Fibroblast of lung (primary cell): ENCODE results near the gene PTGDS. TPM values are rescaled to one million over a fixed set of nuclear protein-coding genes. Genes with fewer than 3 reads are reported as not detected.

Experiments used
- DNase-seq, 2 donors: peaks; one replicate each; pipeline versions ENCODE4 v3.0.0 to v3.0.0-alpha.2; 2010; ENCODE audit warnings: low read depth in 2 of 2
- H2AFZ ChIP-seq: 2 replicates; pipeline ENCODE4 v1.5.1; 2012; ENCODE audit warnings: low read length, control low read depth, inconsistent platforms
- H3K27ac ChIP-seq: 2 replicates; pipeline ENCODE4 v1.5.1; 2011; ENCODE audit warnings: low read length, control low read depth; ENCODE audit not compliant: insufficient read depth
- H3K27me3 ChIP-seq: 2 replicates; pipeline ENCODE4 v1.5.1; 2011; ENCODE audit warnings: mild to moderate bottlenecking, low read length; ENCODE audit not compliant: control insufficient read depth, insufficient read depth
- H3K36me3 ChIP-seq: 2 replicates; pipeline ENCODE4 v1.5.1; 2011; ENCODE audit warnings: low read length; ENCODE audit not compliant: control insufficient read depth, insufficient read depth
- H3K4me1 ChIP-seq: 2 replicates; pipeline ENCODE4 v1.5.1; 2011; ENCODE audit warnings: low read length; ENCODE audit not compliant: control insufficient read depth, insufficient read depth; ENCODE audit errors: extremely low read depth
- H3K4me2 ChIP-seq: 2 replicates; pipeline ENCODE4 v1.5.1; 2011; ENCODE audit warnings: low read length, control low read depth; ENCODE audit not compliant: insufficient read depth; ENCODE audit errors: extremely low read depth
- H3K4me3 ChIP-seq, 4 experiments: fragments of 200-600 bp in 1 of 4; sonication (generic) in 1 of 4; replicated peaks in 1 of 4; 2 replicates each; pipeline ENCODE4 v1.5.1; 2011 to 2016; ENCODE audit warnings: low read length in 4 of 4, low read depth in 3 of 4, mild to moderate bottlenecking in 3 of 4, control low read depth in 2 of 4, inconsistent platforms in 1 of 4, mixed read lengths in 1 of 4; ENCODE audit not compliant: insufficient read depth in 1 of 4; ENCODE audit errors: control extremely low read depth in 1 of 4
- H3K79me2 ChIP-seq: 2 replicates; pipeline ENCODE4 v1.5.1; 2012; ENCODE audit warnings: mild to moderate bottlenecking, low read length, inconsistent platforms; ENCODE audit not compliant: control insufficient read depth, insufficient read depth
- H3K9ac ChIP-seq: 2 replicates; pipeline ENCODE4 v1.5.1; 2011; ENCODE audit warnings: mild to moderate bottlenecking, low read length, control low read depth; ENCODE audit not compliant: insufficient read depth
- H3K9me3 ChIP-seq: 2 replicates; pipeline ENCODE4 v1.5.1; 2012; ENCODE audit warnings: low read depth, low read length; ENCODE audit not compliant: control insufficient read depth, insufficient read depth
- H4K20me1 ChIP-seq: 2 replicates; pipeline ENCODE4 v1.5.1; 2011; ENCODE audit warnings: low read length; ENCODE audit not compliant: control insufficient read depth, insufficient read depth; ENCODE audit errors: extremely low read depth
- EZH2 ChIP-seq: IDR thresholded peaks from 2 replicates; pipeline ENCODE4 v1.5.1; 2012; ENCODE audit warnings: low read length, control low read depth, mild to moderate bottlenecking; ENCODE audit errors: missing control alignments
- polyA plus RNA-seq, 2 donors: library from polyadenylated mRNA; depleted of rRNA in 1 of 2; stranded (reverse) in 1 of 2; unstranded in 1 of 2; fragments of >200 nt; gene quantifications; 2 replicates each; pipeline ENCODE4 v1.2.1, GENCODE V29; 2011 to 2012; ENCODE audit warnings: missing spikeins in 1 of 2
- total RNA-seq: library from RNA; depleted of rRNA; stranded (reverse); fragments of >200 nt; gene quantifications from 2 replicates; pipeline ENCODE4 v1.2.1, GENCODE V29; 2014
- TF ChIP-seq, protein P1 (sequence below), 2 donors: IDR thresholded peaks in 1 of 2; conservative IDR thresholded peaks in 1 of 2; 1 replicate in 1 of 2; 2 replicates in 1 of 2; pipeline ENCODE4 v1.5.1; 2011 to 2012; ENCODE audit warnings: low read length in 2 of 2, control low read depth in 1 of 2, inconsistent platforms in 1 of 2, low read depth in 1 of 2, mild to moderate bottlenecking in 1 of 2

PTGDS gene
- total and polyA plus RNA-seq, 2 donors (not counting 1 experiment from before 2014, with no cell fraction given): 4.9 to 90.3 TPM

DNA sequence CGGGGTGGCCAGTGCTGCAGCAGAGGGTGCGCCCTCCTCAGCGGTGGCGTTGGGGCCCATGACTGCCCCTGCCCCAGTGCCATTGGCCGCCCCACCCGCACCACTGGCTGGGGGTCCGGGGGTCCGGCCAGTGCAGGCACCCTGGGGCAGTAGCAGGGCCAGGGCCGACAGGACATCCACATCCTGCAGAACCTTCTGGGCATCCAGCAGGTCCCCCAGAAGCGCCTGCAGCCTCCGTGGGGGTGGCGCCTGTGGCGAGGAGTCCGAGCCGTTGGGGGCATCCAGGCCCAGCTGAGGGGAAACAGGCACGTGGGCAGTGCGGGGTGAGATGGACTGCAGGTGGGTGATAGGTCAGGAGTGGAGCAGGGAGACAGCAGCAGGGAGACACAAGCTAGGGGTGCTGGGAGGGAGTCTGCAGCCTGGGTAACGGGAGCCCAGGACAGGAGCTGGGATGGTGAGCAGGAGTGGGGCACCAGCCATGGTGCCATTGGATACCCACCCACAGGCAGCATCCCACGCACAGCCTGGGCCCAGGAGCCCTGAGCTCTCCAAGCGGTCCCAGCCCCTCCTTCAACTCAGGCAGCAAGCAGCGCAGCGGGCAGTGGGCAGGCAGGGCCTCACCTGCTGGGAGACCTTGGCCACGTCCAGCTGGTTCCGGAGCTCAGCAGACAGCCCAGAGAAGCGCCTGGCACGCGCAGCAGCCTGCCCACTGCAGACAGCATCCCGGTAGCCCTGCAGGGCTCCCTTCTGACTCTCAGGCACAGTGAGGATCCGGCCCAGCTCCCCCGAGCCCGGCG lies 43.7 kb downstream of the PTGDS start:
- TF ChIP-seq, protein P1, sequence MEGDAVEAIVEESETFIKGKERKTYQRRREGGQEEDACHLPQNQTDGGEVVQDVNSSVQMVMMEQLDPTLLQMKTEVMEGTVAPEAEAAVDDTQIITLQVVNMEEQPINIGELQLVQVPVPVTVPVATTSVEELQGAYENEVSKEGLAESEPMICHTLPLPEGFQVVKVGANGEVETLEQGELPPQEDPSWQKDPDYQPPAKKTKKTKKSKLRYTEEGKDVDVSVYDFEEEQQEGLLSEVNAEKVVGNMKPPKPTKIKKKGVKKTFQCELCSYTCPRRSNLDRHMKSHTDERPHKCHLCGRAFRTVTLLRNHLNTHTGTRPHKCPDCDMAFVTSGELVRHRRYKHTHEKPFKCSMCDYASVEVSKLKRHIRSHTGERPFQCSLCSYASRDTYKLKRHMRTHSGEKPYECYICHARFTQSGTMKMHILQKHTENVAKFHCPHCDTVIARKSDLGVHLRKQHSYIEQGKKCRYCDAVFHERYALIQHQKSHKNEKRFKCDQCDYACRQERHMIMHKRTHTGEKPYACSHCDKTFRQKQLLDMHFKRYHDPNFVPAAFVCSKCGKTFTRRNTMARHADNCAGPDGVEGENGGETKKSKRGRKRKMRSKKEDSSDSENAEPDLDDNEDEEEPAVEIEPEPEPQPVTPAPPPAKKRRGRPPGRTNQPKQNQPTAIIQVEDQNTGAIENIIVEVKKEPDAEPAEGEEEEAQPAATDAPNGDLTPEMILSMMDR (conservative IDR thresholded peaks at IDR 0.05 in 1 of 2, IDR thresholded peaks at IDR 0.05 in 1 of 2; ENCODE audit: low read depth in 1 of 2, low read length in 2 of 2): no peak
- no peak for TF ChIP-seq EZH2
- no peak for DNase-seq
- Histone ChIP-seq H3K27ac (no peak overlapping the region), H2AFZ (no peak overlapping the region), H3K9me3 (no peaks in the 10 kb centered on the region), H3K36me3 (peaks cover 6% of the 10 kb centered on the region), H4K20me1 (no peaks in the 10 kb centered on the region), H3K4me2 (no peak overlapping the region), H3K4me1 (no peaks in the 10 kb centered on the region), H3K27me3 (no peaks in the 10 kb centered on the region), H3K4me3 (no peak overlapping the region), H3K9ac (no peak overlapping the region), H3K79me2 (no peaks in the 10 kb centered on the region)

- no peaks in the 10 kb centered on the region for H3K9me3 ChIP-seq
- H2AFZ ChIP-seq: no peak overlapping the region
- no peaks in the 10 kb centered on the region for H3K4me1 ChIP-seq
- H4K20me1 ChIP-seq: no peaks in the 10 kb centered on the region
- no peaks in the 10 kb centered on the region for H3K79me2 ChIP-seq
- H3K27ac ChIP-seq: no peak overlapping the region
- no peak for TF ChIP-seq EZH2
- TF ChIP-seq, protein P1 (conservative IDR thresholded peaks at IDR 0.05 in 1 of 2, IDR thresholded peaks at IDR 0.05 in 1 of 2; ENCODE audit: low read depth in 1 of 2, low read length in 2 of 2): no peak
- no peak overlapping the region for H3K9ac ChIP-seq
- no peaks in the 10 kb centered on the region for H3K27me3 ChIP-seq
- peaks cover 6% of the 10 kb centered on the region for H3K36me3 ChIP-seq
- no peak overlapping the region for H3K4me3 ChIP-seq
- H3K4me2 ChIP-seq: no peak overlapping the region
- DNase-seq: no peak
These were observed 44.3 kb downstream of the PTGDS start for GRCh38 chr9:137021568-137021978.

DNA sequence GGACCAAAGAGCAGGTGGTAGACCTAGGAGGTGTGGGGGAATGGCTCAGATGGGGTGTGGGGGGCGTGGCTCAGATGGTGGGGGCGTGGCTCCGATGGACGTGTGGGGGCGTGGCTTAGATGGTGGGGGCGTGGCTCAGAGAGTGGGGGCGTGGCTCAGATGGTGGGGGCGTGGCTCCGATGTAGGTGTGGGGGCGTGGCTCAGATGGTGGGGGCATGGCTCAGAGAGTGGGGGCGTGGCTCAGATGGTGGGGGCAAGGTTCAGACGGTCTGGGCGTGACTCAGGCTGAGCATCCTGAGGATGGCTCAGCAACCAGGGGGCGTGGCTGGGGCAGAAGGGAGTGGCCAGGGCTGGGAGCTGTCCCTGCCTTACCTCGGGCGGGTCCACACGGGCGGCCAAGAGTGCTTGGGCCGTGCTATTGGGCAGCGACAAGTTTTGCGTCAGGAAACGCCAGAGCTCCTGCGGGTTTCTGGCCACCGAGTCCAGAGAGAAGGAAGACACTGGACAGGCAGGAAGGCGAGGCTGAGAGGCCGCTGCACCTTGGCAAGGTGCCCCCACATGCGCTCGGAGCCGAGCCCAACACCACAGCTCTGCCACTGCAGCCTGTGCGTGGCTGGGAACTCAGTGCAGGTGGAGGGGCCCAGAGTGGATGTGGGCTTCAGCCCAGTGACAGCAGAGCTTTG lies 44.8 kb downstream of the PTGDS start:
- Histone ChIP-seq H3K4me1 (no peaks in the 10 kb centered on the region), H3K27ac (no peak overlapping the region), H3K9ac (no peak overlapping the region), H3K79me2 (no peaks in the 10 kb centered on the region), H3K4me2 (no peak overlapping the region), H3K9me3 (no peaks in the 10 kb centered on the region), H2AFZ (no peak overlapping the region), H3K4me3 (no peak overlapping the region), H3K27me3 (no peaks in the 10 kb centered on the region), H3K36me3 (peaks cover 3% of the 10 kb centered on the region), H4K20me1 (no peaks in the 10 kb centered on the region)
- peak; percentile 33 to 52 for DNase-seq
- TF ChIP-seq, protein P1 (conservative IDR thresholded peaks at IDR 0.05 in 1 of 2, IDR thresholded peaks at IDR 0.05 in 1 of 2; ENCODE audit: low read depth in 1 of 2, low read length in 2 of 2): no peak
- no peak for TF ChIP-seq EZH2
